ENCODE measurements around the gene MEOX1. TPM values are rescaled to one million over a fixed set of nuclear protein-coding genes. Genes with fewer than 3 reads are reported as not detected.

The MEOX1 gene
- total RNA-seq, 1 experiment from 2014 or later = not detected

DNA sequence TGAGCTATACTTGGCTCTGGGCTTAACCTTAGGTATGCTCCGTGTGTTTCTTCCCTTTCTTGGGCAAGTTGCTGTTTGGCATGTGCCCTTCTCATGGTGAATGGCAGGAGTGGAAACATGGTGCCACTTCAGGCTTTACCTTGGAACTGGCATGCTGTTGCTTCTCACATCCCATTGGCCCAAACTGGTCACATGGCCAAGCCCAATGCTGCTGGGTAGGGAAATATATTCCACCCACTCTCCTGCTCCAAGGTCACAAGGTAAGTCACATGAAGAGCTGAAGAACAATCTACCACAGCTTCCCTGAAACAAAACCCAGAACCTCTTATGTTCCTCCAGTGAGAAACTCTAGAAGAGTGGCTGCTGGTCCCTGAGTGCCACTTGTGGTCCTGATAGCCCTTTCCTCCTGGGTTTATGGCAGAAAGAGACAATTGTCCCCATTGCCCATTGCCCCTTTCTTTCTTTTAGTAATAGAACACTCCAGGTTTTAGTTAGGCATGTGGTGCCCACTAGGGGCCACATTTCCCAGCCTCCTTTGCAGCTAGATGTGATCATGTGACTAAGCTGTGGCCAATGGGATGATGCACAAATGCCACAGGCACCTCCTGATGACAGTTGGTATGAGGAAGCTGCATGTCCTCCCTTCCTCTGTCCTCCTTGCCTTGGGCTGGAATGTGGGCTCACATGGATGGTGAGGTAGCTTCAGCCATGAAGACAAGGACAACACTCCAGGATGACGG is 50.3 kb downstream of the MEOX1 start:
- no peak overlapping the region for H3K4me3 Mint-ChIP-seq (ENCODE audit: low read depth, unreplicated experiment)
- no peaks in the 10 kb centered on the region for H3K9me3 Mint-ChIP-seq (ENCODE audit: low read depth, unreplicated experiment)
- H3K27me3 Mint-ChIP-seq (ENCODE audit: unreplicated experiment) = peaks cover 50% of the 10 kb centered on the region
- intact Hi-C loops (cut with micrococcal nuclease; ENCODE audit: unreplicated experiment) = no loop called here
- BruUV-seq (replicated peaks) = no TSS peak
- H3K27ac Mint-ChIP-seq (ENCODE audit: unreplicated experiment) = no peak overlapping the region
- TF ChIP-seq, protein P1, sequence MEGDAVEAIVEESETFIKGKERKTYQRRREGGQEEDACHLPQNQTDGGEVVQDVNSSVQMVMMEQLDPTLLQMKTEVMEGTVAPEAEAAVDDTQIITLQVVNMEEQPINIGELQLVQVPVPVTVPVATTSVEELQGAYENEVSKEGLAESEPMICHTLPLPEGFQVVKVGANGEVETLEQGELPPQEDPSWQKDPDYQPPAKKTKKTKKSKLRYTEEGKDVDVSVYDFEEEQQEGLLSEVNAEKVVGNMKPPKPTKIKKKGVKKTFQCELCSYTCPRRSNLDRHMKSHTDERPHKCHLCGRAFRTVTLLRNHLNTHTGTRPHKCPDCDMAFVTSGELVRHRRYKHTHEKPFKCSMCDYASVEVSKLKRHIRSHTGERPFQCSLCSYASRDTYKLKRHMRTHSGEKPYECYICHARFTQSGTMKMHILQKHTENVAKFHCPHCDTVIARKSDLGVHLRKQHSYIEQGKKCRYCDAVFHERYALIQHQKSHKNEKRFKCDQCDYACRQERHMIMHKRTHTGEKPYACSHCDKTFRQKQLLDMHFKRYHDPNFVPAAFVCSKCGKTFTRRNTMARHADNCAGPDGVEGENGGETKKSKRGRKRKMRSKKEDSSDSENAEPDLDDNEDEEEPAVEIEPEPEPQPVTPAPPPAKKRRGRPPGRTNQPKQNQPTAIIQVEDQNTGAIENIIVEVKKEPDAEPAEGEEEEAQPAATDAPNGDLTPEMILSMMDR (IDR thresholded peaks at IDR 0.05; ENCODE audit: unreplicated experiment) = no peak
- no peaks in the 10 kb centered on the region for H3K36me3 Mint-ChIP-seq (ENCODE audit: insufficient read depth, unreplicated experiment)
- CTCF ChIA-PET = interaction anchor here (0.7 to 1.4 kb wide), 2 partner anchors 9 to 11 kb away, joined by 3 to 4 read pairs; no protein-coding TSS in a partner anchor
- H3K4me1 Mint-ChIP-seq (ENCODE audit: low read depth, unreplicated experiment) = no peaks in the 10 kb centered on the region
- no peak for DNase-seq

DNA sequence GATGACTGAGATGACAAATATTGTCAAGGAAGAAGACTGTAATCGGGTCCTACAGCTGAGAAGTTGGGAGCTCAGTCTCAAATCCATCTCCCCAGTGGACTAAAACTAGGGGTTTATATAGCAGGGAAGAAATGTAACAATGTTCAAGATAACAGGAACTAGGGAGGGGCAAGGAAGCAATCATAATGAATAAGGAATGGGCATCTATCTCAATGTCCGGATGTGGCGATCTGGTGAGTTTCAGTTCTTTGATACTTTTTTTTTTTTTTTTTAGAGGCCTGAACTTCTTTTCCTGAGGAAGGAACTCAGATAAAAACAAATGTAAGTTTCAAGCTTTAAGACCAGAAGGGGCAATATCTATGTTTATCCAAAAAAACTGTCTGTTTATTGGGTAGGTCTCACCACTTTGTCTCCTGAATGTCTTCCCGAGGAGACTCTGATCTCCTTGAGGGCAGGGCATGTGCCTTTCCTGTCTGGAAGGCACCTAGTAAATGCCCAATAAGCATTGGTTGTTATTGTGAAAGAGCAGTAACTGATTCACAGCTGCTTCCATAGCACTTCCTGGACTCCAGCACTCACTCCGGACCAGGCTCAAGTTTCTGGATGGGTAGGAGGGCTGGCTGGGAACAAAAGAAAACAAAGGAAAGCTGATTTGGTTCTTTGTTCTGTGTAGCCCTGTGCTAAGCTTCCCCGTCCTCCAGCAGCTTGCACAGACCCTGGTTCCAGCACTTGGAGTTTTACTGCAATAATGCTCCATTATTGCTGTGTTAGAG is 51.9 kb downstream of the MEOX1 start:
- Mint-ChIP-seq H3K27ac (ENCODE audit: unreplicated experiment) (no peak overlapping the region), H3K4me1 (ENCODE audit: low read depth, unreplicated experiment) (no peaks in the 10 kb centered on the region), H3K4me3 (ENCODE audit: low read depth, unreplicated experiment) (no peak overlapping the region), H3K36me3 (ENCODE audit: insufficient read depth, unreplicated experiment) (no peaks in the 10 kb centered on the region), H3K27me3 (ENCODE audit: unreplicated experiment) (peaks cover 50% of the 10 kb centered on the region), H3K9me3 (ENCODE audit: low read depth, unreplicated experiment) (no peaks in the 10 kb centered on the region)
- DNase-seq = no peak
- intact Hi-C loops (cut with micrococcal nuclease; ENCODE audit: unreplicated experiment) = no loop called here
- CTCF ChIA-PET = no interaction called here
- TF ChIP-seq, protein P1 (IDR thresholded peaks at IDR 0.05; ENCODE audit: unreplicated experiment) = no peak
- no TSS peak for BruUV-seq (replicated peaks)

DNA sequence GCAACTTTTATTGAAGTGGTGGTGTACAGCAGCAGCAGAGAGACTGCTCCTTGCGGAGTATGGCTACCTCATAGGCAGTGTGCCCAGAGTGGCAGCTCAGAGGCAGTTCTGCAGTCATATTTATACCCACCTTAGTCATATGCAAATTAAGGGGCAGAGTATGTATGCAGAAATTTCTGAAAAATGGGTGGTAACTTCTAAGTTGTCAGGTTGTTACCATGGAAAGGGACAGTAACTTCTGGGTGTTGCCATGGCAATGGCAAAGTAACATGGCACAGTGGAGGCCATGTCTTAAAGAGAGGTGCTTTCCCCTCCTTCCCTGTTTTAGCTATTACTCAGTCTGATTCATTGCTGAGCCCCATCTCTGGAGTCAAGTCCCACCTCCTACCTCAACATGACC is 53.4 kb downstream of the MEOX1 start:
- Mint-ChIP-seq H3K4me1 (ENCODE audit: low read depth, unreplicated experiment) (no peaks in the 10 kb centered on the region), H3K4me3 (ENCODE audit: low read depth, unreplicated experiment) (no peak overlapping the region), H3K36me3 (ENCODE audit: insufficient read depth, unreplicated experiment) (no peaks in the 10 kb centered on the region), H3K27me3 (ENCODE audit: unreplicated experiment) (peaks cover 50% of the 10 kb centered on the region), H3K9me3 (ENCODE audit: low read depth, unreplicated experiment) (no peaks in the 10 kb centered on the region), H3K27ac (ENCODE audit: unreplicated experiment) (no peak overlapping the region)
- CTCF ChIA-PET = interaction anchor here (0.9 kb wide), 1 partner anchor 9 kb away, joined by 3 read pairs; no protein-coding TSS in a partner anchor
- intact Hi-C loops (cut with micrococcal nuclease; ENCODE audit: unreplicated experiment) = no loop called here
- no peak for DNase-seq
- TF ChIP-seq, protein P1 (IDR thresholded peaks at IDR 0.05; ENCODE audit: unreplicated experiment) = no peak
- BruUV-seq (replicated peaks) = no TSS peak

DNA sequence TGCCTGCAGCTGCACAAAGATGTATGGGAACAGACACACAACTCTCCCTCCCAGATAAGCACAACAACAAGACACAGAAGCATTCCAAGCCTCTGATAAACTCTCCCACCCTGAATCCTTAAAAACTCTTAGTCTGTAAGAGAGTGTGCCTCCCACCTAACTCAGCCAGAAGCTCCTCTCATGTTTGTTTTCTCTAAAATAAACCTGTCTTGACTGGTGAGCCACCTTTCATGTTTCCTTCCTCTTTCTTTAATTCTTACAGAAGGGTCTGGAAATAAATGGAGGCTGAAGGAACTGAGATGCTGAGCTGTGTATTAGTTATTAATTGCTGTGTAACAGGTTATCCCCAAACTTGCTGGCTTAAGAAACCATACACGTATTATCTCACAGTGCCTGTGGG is 57.2 kb downstream of the MEOX1 start:
- intact Hi-C loops (cut with micrococcal nuclease; ENCODE audit: unreplicated experiment) = no loop called here
- TF ChIP-seq, protein P1 (IDR thresholded peaks at IDR 0.05; ENCODE audit: unreplicated experiment) = no peak
- Mint-ChIP-seq H3K4me1 (ENCODE audit: low read depth, unreplicated experiment) (no peaks in the 10 kb centered on the region), H3K27me3 (ENCODE audit: unreplicated experiment) (peaks cover 66% of the 10 kb centered on the region), H3K9me3 (ENCODE audit: low read depth, unreplicated experiment) (no peaks in the 10 kb centered on the region), H3K4me3 (ENCODE audit: low read depth, unreplicated experiment) (no peak overlapping the region), H3K27ac (ENCODE audit: unreplicated experiment) (no peak overlapping the region), H3K36me3 (ENCODE audit: insufficient read depth, unreplicated experiment) (no peaks in the 10 kb centered on the region)
- no TSS peak for BruUV-seq (replicated peaks)
- CTCF ChIA-PET = interaction anchor here (0.6 to 1.5 kb wide), 4 partner anchors 9 to 112 kb away, joined by 3 to 4 read pairs (median 3); no protein-coding TSS in a partner anchor
- DNase-seq = no peak

Measured in Calu3 (cell line).